ENCODE measurements around the gene WNT3.
"Not testable (repeated sequence)": the region's sequence is repeated elsewhere in the genome, so short reads cannot be mapped to it uniquely, and the experiment has no call there.

Gene WNT3

GRCh38 chr17:46813920-46814319, 4.6 kb downstream of the WNT3 start:
- DNase-seq (ENCODE audit: low spot score), result no peak

GRCh38 chr17:46812624-46813318, 5.7 kb downstream of the WNT3 start:
- DNase-seq (ENCODE audit: low spot score), result no peak

DNA sequence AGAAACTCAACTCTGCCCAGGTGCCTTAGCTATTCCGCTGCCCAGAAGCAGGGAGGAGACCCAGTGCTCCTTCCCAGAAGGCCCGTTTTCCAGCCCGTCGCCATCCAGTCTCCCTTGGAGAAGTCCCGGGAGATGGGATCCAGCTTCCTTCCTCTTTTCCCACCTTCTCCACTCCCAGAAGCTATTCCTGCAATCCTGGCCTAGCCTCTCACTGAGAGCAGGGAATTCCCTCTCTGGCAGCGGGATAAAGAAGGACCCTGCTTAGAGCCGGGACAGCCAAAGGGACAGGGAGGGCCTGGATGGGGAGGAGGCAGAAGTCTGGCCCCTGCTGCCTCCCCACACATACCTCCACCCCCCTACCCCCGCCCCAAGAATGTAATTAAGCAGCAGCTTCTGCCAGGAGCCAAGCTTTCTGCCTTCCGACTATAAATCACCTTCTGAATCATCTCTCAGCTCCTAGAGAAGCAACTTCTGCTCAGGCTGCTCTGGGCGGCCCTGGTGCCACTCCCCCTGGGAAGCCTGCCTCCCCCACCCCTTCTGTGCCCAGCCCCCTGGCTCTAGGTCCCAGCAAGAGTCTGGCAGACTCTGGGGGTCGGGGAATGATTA, 6.4 kb downstream of the WNT3 start:
- DNase-seq (ENCODE audit: low spot score), result no peak

DNA sequence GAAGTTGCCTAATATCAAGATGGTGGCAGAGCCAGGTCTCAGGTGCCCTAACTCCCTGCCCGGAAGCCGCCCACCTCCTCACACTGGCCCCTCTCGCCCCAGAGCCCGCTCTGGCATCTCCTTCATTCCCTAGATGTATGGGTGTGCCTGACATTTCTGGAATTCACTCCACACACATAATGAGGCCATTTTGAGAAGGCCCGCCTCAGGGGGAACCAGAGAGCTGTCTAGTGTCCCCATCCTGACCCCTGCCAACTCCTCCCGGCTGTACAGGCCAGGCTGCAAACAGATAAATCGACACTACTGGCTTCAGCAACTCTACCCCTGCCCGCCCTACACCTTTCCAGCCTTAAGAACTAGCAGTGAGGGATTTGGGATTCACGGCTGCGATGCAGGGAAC, 7.7 kb downstream of the WNT3 start:
- no peak for DNase-seq (ENCODE audit: low spot score)

DNA sequence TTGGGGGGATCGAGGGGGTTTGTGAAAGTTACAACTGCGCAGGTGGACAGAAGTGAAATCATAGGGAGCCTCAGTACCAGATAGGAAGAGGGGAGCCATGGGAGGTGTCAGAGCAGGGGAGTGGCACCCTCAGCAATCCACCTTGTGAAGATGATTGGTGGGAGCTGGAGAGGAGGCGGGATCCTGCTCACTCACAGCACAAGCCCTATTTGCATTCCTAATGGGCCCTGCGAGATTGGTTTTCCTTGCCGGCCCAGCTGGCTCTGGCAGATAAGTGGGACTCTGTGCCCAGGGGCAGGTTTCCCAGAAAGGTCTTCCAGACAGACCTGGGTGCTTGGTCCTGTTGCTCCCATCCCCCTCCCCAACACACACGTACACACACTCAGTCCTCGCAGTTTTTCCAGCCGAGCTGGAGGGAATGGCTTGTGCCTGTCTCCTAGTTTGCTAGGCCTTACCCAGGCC, 9.4 kb downstream of the WNT3 start:
- DNase-seq (ENCODE audit: low spot score), result no peak

GRCh38 chr17:46805771-46806170, 12.7 kb downstream of the WNT3 start:
- DNase-seq (ENCODE audit: low spot score), result no peak

DNA sequence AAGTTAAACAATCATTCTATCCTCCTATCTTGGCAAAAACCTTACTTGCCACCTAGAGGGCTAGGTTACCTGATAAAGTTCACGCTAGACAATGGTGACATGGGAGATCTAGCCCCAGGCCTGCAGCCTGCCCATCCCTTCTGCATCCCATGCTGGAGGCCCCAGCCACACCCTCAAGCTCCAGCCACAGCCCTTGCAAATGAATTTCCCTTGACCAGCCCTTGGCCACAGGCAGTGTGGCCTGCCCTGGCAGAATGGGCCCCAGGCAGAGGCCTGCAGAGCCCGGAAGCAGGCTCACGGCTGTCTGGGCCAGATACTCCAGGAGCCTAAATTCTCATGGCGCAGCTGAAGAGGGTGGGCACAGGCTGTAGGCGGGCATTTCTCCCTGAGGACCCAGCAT, 14.9 kb downstream of the WNT3 start:
- no peak for DNase-seq (ENCODE audit: low spot score)

- no peak for DNase-seq (ENCODE audit: low spot score)
These were observed 15.7 kb downstream of the WNT3 start for GRCh38 chr17:46802800-46803199.

DNA sequence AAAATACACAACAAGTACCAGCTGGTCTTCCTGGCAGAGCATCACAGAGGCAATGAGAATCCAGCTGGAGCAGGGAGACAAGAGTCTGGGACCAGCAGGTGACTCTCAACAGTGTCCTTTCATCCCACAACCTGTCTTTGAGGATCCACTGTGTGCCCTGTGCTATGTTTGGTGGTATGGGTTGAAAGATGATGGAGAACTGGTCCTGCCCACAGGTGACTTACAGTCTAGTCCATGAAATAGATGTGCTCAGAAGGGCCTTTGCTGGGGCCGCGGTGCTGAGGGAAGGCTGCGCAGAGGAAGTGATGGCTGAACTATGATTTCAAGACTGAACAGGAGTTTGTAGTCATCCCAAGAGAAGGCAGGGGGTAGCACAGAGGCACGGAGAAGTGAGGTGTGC, 17.9 kb downstream of the WNT3 start:
- DNase-seq (ENCODE audit: low spot score), result no peak

DNA sequence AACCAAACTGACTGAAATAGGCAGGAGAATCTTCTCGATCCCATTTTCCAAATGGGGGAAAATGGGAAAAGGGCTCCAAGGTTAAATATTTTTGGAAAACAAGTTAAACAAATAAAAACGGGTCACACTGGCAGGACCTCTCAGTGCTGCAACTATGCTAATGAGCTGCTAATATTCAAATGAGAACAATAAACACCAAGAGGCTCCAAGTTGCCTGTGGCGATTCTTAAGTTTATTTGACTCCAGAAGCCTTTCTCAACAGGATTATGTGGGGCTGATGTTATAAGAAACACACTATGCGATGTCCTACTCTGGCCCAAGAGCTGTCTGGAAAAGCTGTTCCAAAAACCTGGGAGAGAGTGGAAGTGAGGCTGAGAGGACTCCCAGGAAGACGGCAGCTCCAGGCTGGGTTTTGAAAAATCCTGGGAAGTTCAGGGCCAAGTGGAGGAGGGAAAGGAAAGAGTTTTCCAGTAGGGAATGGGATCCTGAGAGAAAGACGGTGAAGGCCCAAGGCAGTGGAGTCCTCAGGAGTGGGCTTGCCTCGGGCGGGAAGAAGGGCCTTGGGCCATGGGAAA, 21.4 kb downstream of the WNT3 start:
- DNase-seq (ENCODE audit: low spot score), result no peak

- DNase-seq (ENCODE audit: low spot score), result no peak
These were observed 22.0 kb downstream of the WNT3 start for GRCh38 chr17:46796524-46796923.

DNA sequence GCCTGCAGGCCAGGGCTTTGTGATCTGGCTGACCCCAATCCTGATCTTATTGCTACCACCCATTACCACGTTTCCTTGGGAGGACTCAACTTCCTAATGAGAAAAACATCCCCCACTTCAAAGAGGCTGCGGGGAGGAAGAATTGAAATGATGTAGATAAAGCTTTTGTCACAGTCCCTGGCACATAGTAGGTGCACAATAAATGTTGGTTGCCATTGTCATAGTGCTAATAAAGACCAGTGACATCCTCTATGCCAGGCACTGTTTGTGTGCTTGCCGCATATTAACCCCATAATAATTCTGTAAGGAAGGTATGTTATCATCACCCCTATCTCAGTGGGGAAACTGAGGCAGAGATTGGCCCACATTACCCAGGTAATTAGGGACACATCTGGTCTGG, 22.4 kb downstream of the WNT3 start:
- DNase-seq (ENCODE audit: low spot score), result no peak

DNA sequence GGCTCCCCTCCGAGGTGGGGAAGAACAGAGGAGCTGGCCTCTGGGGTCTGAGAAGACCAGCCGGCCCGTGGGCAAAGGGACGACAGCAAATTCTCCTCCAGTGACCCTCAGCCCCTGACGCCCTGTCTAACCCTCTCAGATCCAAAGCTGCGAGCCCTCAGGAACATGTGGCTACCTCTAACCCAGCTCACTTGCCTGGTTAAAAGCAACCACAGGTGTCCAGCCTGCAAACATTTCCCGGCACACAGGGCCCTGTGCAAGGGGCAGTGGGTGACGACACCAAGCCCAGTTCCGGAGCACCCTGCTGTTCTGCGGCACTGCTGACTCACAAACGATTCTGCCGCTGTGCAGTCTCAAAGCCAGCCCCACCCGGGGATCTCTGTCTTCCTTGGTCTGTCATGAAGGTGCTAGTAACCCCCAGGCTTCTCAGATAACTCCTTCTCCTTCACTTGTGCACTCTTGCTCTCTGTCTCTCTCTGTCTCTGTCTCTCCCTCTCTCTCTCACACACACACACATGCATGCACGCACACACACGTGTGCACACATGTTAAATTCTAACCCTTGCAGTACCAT, 23.0 kb downstream of the WNT3 start:
- DNase-seq (ENCODE audit: low spot score), result peak; percentile 77

GRCh38 chr17:46794318-46794717, 24.2 kb downstream of the WNT3 start:
- DNase-seq (ENCODE audit: low spot score), result no peak

GRCh38 chr17:46793541-46793940, 25.0 kb downstream of the WNT3 start:
- DNase-seq (ENCODE audit: low spot score), result no peak

GRCh38 chr17:46793023-46793422, 25.5 kb downstream of the WNT3 start:
- not testable (repeated sequence) for DNase-seq (ENCODE audit: low spot score)

- no peak for DNase-seq (ENCODE audit: low spot score)
These were observed 26.4 kb downstream of the WNT3 start for GRCh38 chr17:46792071-46792470.

GRCh38 chr17:46791531-46791930, 27.0 kb downstream of the WNT3 start:
- no peak for DNase-seq (ENCODE audit: low spot score)

DNA sequence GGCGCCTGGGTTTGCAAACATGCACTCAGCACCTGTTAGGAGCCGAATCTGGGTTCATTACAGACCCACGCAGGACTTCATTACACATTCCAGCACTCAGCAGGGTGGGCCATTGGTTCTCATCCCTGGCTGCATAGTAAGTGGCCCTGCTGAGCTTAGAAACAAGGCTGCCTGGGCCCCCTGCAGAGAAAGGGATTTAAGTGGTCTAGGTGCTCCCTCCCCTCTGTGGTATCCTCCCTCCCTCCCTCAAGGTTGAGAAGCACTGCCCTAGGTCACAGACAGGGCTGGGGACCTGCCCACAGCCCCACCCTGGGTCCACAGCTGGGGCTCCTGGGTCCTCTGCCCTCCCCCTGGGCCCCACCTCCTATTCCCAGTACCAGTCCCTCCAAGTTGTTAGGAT, 28.3 kb downstream of the WNT3 start:
- DNase-seq (ENCODE audit: low spot score), result no peak

DNA sequence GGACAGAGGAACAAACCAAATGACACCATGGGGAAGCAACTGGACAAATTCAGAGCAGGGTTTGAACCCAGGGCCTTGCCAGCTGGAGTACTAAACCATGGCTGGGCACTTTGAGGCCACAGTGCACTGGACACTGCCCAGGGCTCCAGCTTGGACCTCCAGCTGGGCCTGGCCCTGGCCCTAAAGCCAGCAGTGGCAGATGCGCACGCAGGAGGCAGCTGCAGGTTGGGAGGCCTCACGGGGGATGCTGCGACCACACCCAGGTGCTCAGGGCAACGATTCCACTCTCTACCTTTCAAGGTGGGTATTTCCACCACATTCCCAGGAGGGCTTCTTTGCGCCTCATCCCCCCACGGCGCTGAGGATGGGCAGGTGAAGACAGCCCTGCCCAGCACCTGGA, 28.9 kb downstream of the WNT3 start:
- no peak for DNase-seq (ENCODE audit: low spot score)

- DNase-seq (ENCODE audit: low spot score), result no peak
These were observed 29.7 kb downstream of the WNT3 start for GRCh38 chr17:46788796-46789195.

GRCh38 chr17:46788300-46788699, 30.2 kb downstream of the WNT3 start:
- no peak for DNase-seq (ENCODE audit: low spot score)

- DNase-seq (ENCODE audit: low spot score), result no peak
These were observed 31.0 kb downstream of the WNT3 start for GRCh38 chr17:46787478-46787877.
